Stimulated activated naive CD8-positive, alpha-beta T cell treated with anti-CD3 and anti-CD28 coated beads, Interleukin-15, Interleukin-2, amounts not matched to agents 100 ng/mL and 50 ng/mL, for 24 hours (primary cell): ENCODE data around the gene NXPH1.

Source experiments
- H3K27ac Mint-ChIP-seq: one replicate; pipeline ENCODE4 v1.8.0; 2021; ENCODE audit warnings: mild to moderate bottlenecking, mixed read lengths
- H3K27me3 Mint-ChIP-seq: one replicate; pipeline ENCODE4 v1.8.0; 2021; ENCODE audit warnings: mixed read lengths
- H3K36me3 Mint-ChIP-seq: one replicate; pipeline ENCODE4 v1.8.0; 2021; ENCODE audit warnings: low read depth, mixed read lengths
- H3K4me1 Mint-ChIP-seq: one replicate; pipeline ENCODE4 v1.8.0; 2021; ENCODE audit warnings: low read depth, mixed read lengths
- H3K4me3 Mint-ChIP-seq: one replicate; pipeline ENCODE4 v1.8.0; 2021; ENCODE audit warnings: mild to moderate bottlenecking, mixed read lengths
- H3K9me3 Mint-ChIP-seq: one replicate; pipeline ENCODE4 v1.8.0; 2021; ENCODE audit warnings: mixed read lengths

NXPH1 gene

GRCh38 chr7:8585591-8585990 lies 152.2 kb downstream of the NXPH1 start:
- H3K27ac Mint-ChIP-seq = no peak overlapping the region
- no peaks in the 10 kb centered on the region for H3K36me3 Mint-ChIP-seq
- no peak overlapping the region for H3K4me3 Mint-ChIP-seq
- H3K4me1 Mint-ChIP-seq = no peaks in the 10 kb centered on the region
- H3K27me3 Mint-ChIP-seq = no peaks in the 10 kb centered on the region
- peaks cover 4% of the 10 kb centered on the region for H3K9me3 Mint-ChIP-seq

GRCh38 chr7:8590225-8590624 lies 156.8 kb downstream of the NXPH1 start:
- no peak overlapping the region for H3K27ac Mint-ChIP-seq
- H3K36me3 Mint-ChIP-seq = no peaks in the 10 kb centered on the region
- H3K27me3 Mint-ChIP-seq = no peaks in the 10 kb centered on the region
- H3K4me1 Mint-ChIP-seq = no peaks in the 10 kb centered on the region
- no peak overlapping the region for H3K4me3 Mint-ChIP-seq
- H3K9me3 Mint-ChIP-seq = peaks cover 4% of the 10 kb centered on the region

GRCh38 chr7:8590791-8591190 lies 157.4 kb downstream of the NXPH1 start:
- Mint-ChIP-seq H3K4me1 (no peaks in the 10 kb centered on the region), H3K4me3 (no peak overlapping the region), H3K27ac (no peak overlapping the region), H3K36me3 (no peaks in the 10 kb centered on the region), H3K9me3 (peaks cover 4% of the 10 kb centered on the region), H3K27me3 (no peaks in the 10 kb centered on the region)

- Mint-ChIP-seq H3K27me3 (no peaks in the 10 kb centered on the region), H3K9me3 (peaks cover 4% of the 10 kb centered on the region), H3K4me3 (no peak overlapping the region), H3K4me1 (no peaks in the 10 kb centered on the region), H3K36me3 (no peaks in the 10 kb centered on the region), H3K27ac (no peak overlapping the region)
Observed at GRCh38 chr7:8591289-8591688, 157.9 kb downstream of the NXPH1 start.

GRCh38 chr7:8592167-8592566 lies 158.8 kb downstream of the NXPH1 start:
- H3K27ac Mint-ChIP-seq = no peak overlapping the region
- H3K4me3 Mint-ChIP-seq = no peak overlapping the region
- no peaks in the 10 kb centered on the region for H3K36me3 Mint-ChIP-seq
- no peaks in the 10 kb centered on the region for H3K27me3 Mint-ChIP-seq
- no peaks in the 10 kb centered on the region for H3K4me1 Mint-ChIP-seq
- H3K9me3 Mint-ChIP-seq = peaks cover 4% of the 10 kb centered on the region

GRCh38 chr7:8594115-8594514 lies 160.7 kb downstream of the NXPH1 start:
- Mint-ChIP-seq H3K27ac (no peak overlapping the region), H3K4me3 (no peak overlapping the region), H3K36me3 (no peaks in the 10 kb centered on the region), H3K4me1 (no peaks in the 10 kb centered on the region), H3K27me3 (no peaks in the 10 kb centered on the region), H3K9me3 (peaks cover 4% of the 10 kb centered on the region)

- Mint-ChIP-seq H3K4me3 (no peak overlapping the region), H3K9me3 (peaks cover 7% of the 10 kb centered on the region), H3K36me3 (no peaks in the 10 kb centered on the region), H3K27ac (no peak overlapping the region), H3K4me1 (no peaks in the 10 kb centered on the region), H3K27me3 (no peaks in the 10 kb centered on the region)
Observed at GRCh38 chr7:8597565-8597964, 164.2 kb downstream of the NXPH1 start.

- Mint-ChIP-seq H3K27me3 (no peaks in the 10 kb centered on the region), H3K36me3 (no peaks in the 10 kb centered on the region), H3K27ac (no peak overlapping the region), H3K4me1 (no peaks in the 10 kb centered on the region), H3K4me3 (no peak overlapping the region), H3K9me3 (peaks cover 7% of the 10 kb centered on the region)
Observed at GRCh38 chr7:8601121-8601520, 167.7 kb downstream of the NXPH1 start.

- Mint-ChIP-seq H3K27me3 (no peaks in the 10 kb centered on the region), H3K27ac (no peak overlapping the region), H3K4me1 (no peaks in the 10 kb centered on the region), H3K36me3 (no peaks in the 10 kb centered on the region), H3K4me3 (no peak overlapping the region), H3K9me3 (no peaks in the 10 kb centered on the region)
Observed at GRCh38 chr7:8605221-8605620, 171.8 kb downstream of the NXPH1 start.

GRCh38 chr7:8612584-8612983 lies 179.2 kb downstream of the NXPH1 start:
- Mint-ChIP-seq H3K36me3 (no peaks in the 10 kb centered on the region), H3K27ac (no peak overlapping the region), H3K4me3 (no peak overlapping the region), H3K27me3 (no peaks in the 10 kb centered on the region), H3K4me1 (no peaks in the 10 kb centered on the region), H3K9me3 (peaks cover 3% of the 10 kb centered on the region)

- H3K4me3 Mint-ChIP-seq = no peak overlapping the region
- peaks cover 3% of the 10 kb centered on the region for H3K9me3 Mint-ChIP-seq
- no peaks in the 10 kb centered on the region for H3K4me1 Mint-ChIP-seq
- no peak overlapping the region for H3K27ac Mint-ChIP-seq
- H3K27me3 Mint-ChIP-seq = no peaks in the 10 kb centered on the region
- H3K36me3 Mint-ChIP-seq = no peaks in the 10 kb centered on the region
Observed at GRCh38 chr7:8613191-8613590, 179.8 kb downstream of the NXPH1 start.

- Mint-ChIP-seq H3K4me1 (no peaks in the 10 kb centered on the region), H3K27me3 (no peaks in the 10 kb centered on the region), H3K36me3 (no peaks in the 10 kb centered on the region), H3K9me3 (peaks cover 3% of the 10 kb centered on the region), H3K4me3 (no peak overlapping the region), H3K27ac (no peak overlapping the region)
Observed at GRCh38 chr7:8615019-8615418, 181.6 kb downstream of the NXPH1 start.

GRCh38 chr7:8618441-8619070 lies 185.1 kb downstream of the NXPH1 start:
- H3K27ac Mint-ChIP-seq = no peak overlapping the region
- no peaks in the 10 kb centered on the region for H3K36me3 Mint-ChIP-seq
- H3K4me3 Mint-ChIP-seq = no peak overlapping the region
- no peaks in the 10 kb centered on the region for H3K4me1 Mint-ChIP-seq
- no peaks in the 10 kb centered on the region for H3K27me3 Mint-ChIP-seq
- peaks cover 3% of the 10 kb centered on the region for H3K9me3 Mint-ChIP-seq

- Mint-ChIP-seq H3K9me3 (peaks cover 3% of the 10 kb centered on the region), H3K36me3 (no peaks in the 10 kb centered on the region), H3K4me1 (no peaks in the 10 kb centered on the region)
Observed at GRCh38 chr7:8620169-8620568, 186.8 kb downstream of the NXPH1 start.

GRCh38 chr7:8625612-8626011 lies 192.2 kb downstream of the NXPH1 start:
- Mint-ChIP-seq H3K4me3 (no peak overlapping the region), H3K4me1 (no peaks in the 10 kb centered on the region), H3K36me3 (no peaks in the 10 kb centered on the region), H3K9me3 (no peaks in the 10 kb centered on the region), H3K27me3 (no peaks in the 10 kb centered on the region), H3K27ac (no peak overlapping the region)

More at GRCh38 chr7:8620169-8620568, 186.8 kb downstream of the NXPH1 start:
- Mint-ChIP-seq H3K27me3 (no peaks in the 10 kb centered on the region), H3K27ac (no peak overlapping the region), H3K4me3 (no peak overlapping the region)

GRCh38 chr7:8627325-8627724 lies 193.9 kb downstream of the NXPH1 start:
- Mint-ChIP-seq H3K36me3 (no peaks in the 10 kb centered on the region), H3K9me3 (peaks cover 4% of the 10 kb centered on the region), H3K4me3 (no peak overlapping the region), H3K4me1 (no peaks in the 10 kb centered on the region), H3K27me3 (no peaks in the 10 kb centered on the region), H3K27ac (no peak overlapping the region)
